Neural crest cell (in vitro differentiated cells): ENCODE results near the gene TRPM4. TPM values are rescaled to one million over a fixed set of nuclear protein-coding genes. Genes with fewer than 3 reads are reported as not detected.

ENCODE experiments used
- DNase-seq: peaks from one replicate; pipeline ENCODE4 v3.0.0; 2021; ENCODE audit warnings: low read depth, mixed read lengths, low spot score
- H3K27ac Mint-ChIP-seq: one replicate; pipeline ENCODE4 v1.8.0; 2021; ENCODE audit warnings: mild to moderate bottlenecking, mixed read lengths; ENCODE audit not compliant: unreplicated experiment
- H3K27me3 Mint-ChIP-seq: 2 replicates; pipeline ENCODE4 v1.8.0; 2021; ENCODE audit warnings: low read depth, mild to moderate bottlenecking, mixed read lengths
- H3K36me3 Mint-ChIP-seq: 2 replicates; pipeline ENCODE4 v1.8.0; 2021; ENCODE audit warnings: low read depth, mild to moderate bottlenecking, mixed read lengths
- H3K4me1 Mint-ChIP-seq: 2 replicates; pipeline ENCODE4 v1.8.0; 2021; ENCODE audit warnings: mixed read lengths
- H3K4me3 Mint-ChIP-seq: one replicate; pipeline ENCODE4 v1.8.0; 2021; ENCODE audit warnings: mild to moderate bottlenecking, mixed read lengths
- H3K9me3 Mint-ChIP-seq: 2 replicates; pipeline ENCODE4 v1.8.0; 2021; ENCODE audit warnings: mixed read lengths
- total RNA-seq: library from RNA; stranded (reverse); gene quantifications from 2 replicates; pipeline ENCODE4 v1.2.1, GENCODE V29; 2021
- TF ChIP-seq, protein P1 (sequence below): fragments of 200-600 bp; sonication (generic); conservative IDR thresholded peaks from 2 replicates; pipeline ENCODE4 v1.5.0; 2021; ENCODE audit warnings: antibody characterized with exemption, mild to moderate bottlenecking

The TRPM4 gene
- total RNA-seq, 1 donor from 2014 or later = 8.1 TPM

DNA sequence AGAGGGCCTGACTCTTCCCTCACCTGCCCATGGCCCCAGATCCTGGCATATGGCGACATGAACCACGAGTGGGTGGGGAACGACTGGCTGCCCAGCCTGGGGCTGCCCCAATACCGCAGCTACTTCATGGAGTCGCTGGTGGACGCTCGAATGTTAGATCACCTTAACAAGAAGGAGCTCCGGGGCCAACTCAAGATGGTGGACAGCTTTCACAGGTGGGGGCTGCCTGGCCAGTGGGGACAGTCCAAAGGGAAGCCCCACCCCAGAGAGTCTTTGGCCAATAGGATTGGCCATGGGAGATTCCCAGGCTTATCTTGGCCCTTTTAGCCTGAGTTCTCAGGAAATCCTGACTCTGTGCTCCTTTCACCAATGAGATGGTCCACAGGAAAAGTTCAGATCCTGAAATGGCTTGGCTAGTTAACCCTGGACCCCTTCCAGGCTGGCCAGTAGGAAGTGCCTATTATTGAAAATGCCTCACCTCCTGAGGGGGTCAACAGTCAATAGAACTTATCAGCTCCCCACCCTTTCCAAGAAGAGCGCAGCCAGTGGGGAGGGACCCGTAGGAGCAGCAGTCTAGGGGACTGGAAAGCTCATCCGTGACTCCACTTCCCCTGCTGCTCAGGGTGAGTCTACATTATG, 9.4 kb upstream of the TRPM4 start:
- Mint-ChIP-seq H3K4me1 (peaks cover 46% of the 10 kb centered on the region), H3K36me3 (no peaks in the 10 kb centered on the region), H3K9me3 (no peaks in the 10 kb centered on the region), H3K4me3 (peak overlapping the region; percentile 85), H3K27ac (no peak overlapping the region), H3K27me3 (peaks cover 19% of the 10 kb centered on the region)
- TF ChIP-seq, protein P1, sequence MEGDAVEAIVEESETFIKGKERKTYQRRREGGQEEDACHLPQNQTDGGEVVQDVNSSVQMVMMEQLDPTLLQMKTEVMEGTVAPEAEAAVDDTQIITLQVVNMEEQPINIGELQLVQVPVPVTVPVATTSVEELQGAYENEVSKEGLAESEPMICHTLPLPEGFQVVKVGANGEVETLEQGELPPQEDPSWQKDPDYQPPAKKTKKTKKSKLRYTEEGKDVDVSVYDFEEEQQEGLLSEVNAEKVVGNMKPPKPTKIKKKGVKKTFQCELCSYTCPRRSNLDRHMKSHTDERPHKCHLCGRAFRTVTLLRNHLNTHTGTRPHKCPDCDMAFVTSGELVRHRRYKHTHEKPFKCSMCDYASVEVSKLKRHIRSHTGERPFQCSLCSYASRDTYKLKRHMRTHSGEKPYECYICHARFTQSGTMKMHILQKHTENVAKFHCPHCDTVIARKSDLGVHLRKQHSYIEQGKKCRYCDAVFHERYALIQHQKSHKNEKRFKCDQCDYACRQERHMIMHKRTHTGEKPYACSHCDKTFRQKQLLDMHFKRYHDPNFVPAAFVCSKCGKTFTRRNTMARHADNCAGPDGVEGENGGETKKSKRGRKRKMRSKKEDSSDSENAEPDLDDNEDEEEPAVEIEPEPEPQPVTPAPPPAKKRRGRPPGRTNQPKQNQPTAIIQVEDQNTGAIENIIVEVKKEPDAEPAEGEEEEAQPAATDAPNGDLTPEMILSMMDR = no peak
- no peak for DNase-seq

- Mint-ChIP-seq H3K4me3 (peak overlapping the region; percentile 98), H3K27me3 (peaks cover 21% of the 10 kb centered on the region), H3K36me3 (no peaks in the 10 kb centered on the region), H3K4me1 (peaks cover 45% of the 10 kb centered on the region), H3K27ac (peak overlapping the region; percentile 99), H3K9me3 (peaks cover 6% of the 10 kb centered on the region)
- DNase-seq = peak; percentile 100
- TF ChIP-seq, protein P1 = no peak
These were observed 8.6 kb upstream of the TRPM4 start for GRCh38 chr19:49148784-49149651.

GRCh38 chr19:49149652-49150105, 7.9 kb upstream of the TRPM4 start:
- peak overlapping the region; percentile 99 for H3K27ac Mint-ChIP-seq
- H3K27me3 Mint-ChIP-seq = peaks cover 21% of the 10 kb centered on the region
- peak overlapping the region; percentile 98 for H3K4me3 Mint-ChIP-seq
- H3K9me3 Mint-ChIP-seq = peaks cover 9% of the 10 kb centered on the region
- DNase-seq = peak; percentile 85
- TF ChIP-seq, protein P1 = no peak
- peaks cover 45% of the 10 kb centered on the region for H3K4me1 Mint-ChIP-seq
- no peaks in the 10 kb centered on the region for H3K36me3 Mint-ChIP-seq

- TF ChIP-seq, protein P1 = no peak
- no peaks in the 10 kb centered on the region for H3K36me3 Mint-ChIP-seq
- peaks cover 21% of the 10 kb centered on the region for H3K27me3 Mint-ChIP-seq
- peak; percentile 82 for DNase-seq
- H3K4me3 Mint-ChIP-seq = peak overlapping the region; percentile 98
- H3K27ac Mint-ChIP-seq = peak overlapping the region; percentile 99
- H3K9me3 Mint-ChIP-seq = peaks cover 9% of the 10 kb centered on the region
- H3K4me1 Mint-ChIP-seq = peaks cover 42% of the 10 kb centered on the region
These were observed 7.3 kb upstream of the TRPM4 start for GRCh38 chr19:49150106-49150943.

DNA sequence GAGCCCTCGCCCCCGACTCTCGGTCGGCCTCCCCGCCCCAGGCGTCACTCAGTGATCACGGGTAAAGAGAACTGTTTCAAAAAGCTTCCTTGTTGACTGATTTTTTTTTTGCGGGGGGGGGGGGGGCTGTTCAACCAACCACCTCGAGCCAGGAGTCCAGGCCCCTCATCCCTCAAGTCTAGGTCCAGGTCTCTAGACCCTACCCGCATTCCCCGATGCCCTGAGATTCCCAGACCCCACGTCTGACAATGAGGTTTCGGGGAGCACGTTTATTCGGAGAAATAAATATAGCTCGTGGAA, 6.7 kb upstream of the TRPM4 start:
- TF ChIP-seq, protein P1 = no peak
- no peak for DNase-seq
- Mint-ChIP-seq H3K4me3 (peak overlapping the region; percentile 85), H3K27me3 (peaks cover 26% of the 10 kb centered on the region), H3K4me1 (peaks cover 42% of the 10 kb centered on the region), H3K9me3 (peaks cover 9% of the 10 kb centered on the region), H3K27ac (no peak overlapping the region), H3K36me3 (no peaks in the 10 kb centered on the region)
